ENCODE results near the gene MS4A1.
"Not testable (repeated sequence)": the region's sequence is repeated elsewhere in the genome, so short reads cannot be mapped to it uniquely, and the experiment has no call there.

Gene MS4A1

GRCh38 chr11:60455531-60456042 lies at the start of gene MS4A1:
TSS of gene MS4A1 (plus strand) at chr11:60455847. CDS start at chr11:60462375, 6,528 bp downstream.
- no peak for DNase-seq

- DNase-seq, result no peak
These were observed 35.6 kb upstream of the MS4A1 start for GRCh38 chr11:60420015-60420414.

DNA sequence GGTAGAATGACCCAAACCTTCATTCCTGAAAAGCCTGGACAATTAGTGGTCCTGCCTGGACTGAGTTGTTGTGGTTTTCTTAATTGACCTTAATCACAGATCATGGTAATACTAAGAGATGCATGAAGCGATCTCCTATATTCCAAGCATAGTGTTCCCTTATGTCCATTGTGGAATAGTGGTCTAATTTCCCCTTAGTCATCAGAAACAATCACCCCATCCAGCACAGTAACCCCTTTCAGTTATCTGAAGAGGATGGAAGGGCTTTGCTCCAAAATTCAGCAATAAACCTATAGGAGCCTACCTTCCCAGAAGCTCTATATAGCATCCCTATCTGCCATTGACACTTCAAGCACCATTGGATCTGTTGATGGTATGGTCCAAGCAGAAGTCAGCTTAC lies 33.0 kb upstream of the MS4A1 start:
- no peak for DNase-seq

- no peak for DNase-seq
These were observed 27.1 kb upstream of the MS4A1 start for GRCh38 chr11:60428517-60428916.

DNA sequence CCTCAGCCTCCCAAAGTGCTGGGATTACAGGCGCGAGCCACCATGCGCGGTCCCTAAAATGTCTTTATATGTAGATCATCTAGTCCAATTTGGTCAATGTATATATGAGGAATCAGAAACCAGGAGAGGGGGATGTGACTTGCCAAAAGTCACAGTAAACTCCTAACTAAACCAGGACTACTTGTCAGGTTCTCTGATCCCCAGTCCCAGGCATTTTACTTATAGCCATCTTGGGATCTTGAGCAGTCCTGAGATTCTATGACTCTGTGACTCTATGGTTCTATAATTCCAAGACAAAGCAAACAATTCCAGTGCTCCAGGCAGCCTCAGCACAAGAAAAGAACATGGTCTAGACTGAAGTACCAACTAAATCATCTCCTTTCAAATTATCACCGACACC lies 26.4 kb upstream of the MS4A1 start, which contains the start of gene MS4A5:
Gene MS4A5 (plus strand): TSS at position 301 of the 400 bp plus-strand sequence. CDS start 103 bp downstream, outside the sequence.
- DNase-seq, result no peak

DNA sequence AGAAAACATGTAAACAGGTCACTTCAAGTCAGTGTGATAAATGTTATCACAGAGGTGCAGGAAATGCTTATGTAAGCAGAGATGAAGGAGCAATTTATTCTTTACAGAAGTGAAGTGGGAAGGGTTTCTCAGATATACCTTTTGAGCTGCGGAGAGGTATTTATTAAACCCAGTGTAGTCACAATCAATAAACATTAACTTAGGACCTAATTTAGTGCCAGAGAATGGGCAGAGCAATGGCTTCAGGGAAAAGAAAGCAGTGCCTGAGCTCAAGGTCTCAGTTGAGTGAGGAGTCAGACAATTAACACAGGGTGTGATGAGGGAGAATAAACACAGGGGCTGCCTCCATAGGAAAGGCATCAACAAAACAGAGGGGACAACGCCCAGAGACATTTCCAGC lies 24.4 kb upstream of the MS4A1 start:
- DNase-seq, result no peak

GRCh38 chr11:60433401-60433800 lies 22.2 kb upstream of the MS4A1 start:
- DNase-seq, result no peak

- no peak for DNase-seq
These were observed 8.6 kb upstream of the MS4A1 start for GRCh38 chr11:60447070-60447469.

GRCh38 chr11:60447846-60448245 lies 7.8 kb upstream of the MS4A1 start:
- no peak for DNase-seq

DNA sequence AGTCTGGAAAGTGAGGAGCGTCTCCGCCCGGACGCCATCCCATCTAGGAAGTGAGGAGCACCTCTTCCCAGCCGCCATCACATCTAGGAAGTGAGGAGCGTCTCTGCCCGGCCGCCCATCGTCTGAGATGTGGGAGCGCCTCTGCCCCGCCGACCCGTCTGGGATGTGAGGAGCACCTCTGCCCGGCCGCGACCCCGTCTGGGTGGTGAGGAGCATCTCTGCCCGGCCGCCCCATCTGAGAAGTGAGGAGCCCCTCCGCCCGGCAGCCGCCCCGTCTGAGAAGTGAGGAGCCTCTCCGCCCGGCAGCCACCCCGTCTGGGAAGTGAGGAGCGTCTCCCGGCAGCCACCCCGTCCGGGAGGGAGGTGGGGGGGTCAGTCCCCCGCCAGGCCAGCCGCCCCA lies 4.5 kb upstream of the MS4A1 start:
- not testable (repeated sequence) for DNase-seq

GRCh38 chr11:60454212-60454611 lies 1.4 kb upstream of the MS4A1 start:
- no peak for DNase-seq

DNA sequence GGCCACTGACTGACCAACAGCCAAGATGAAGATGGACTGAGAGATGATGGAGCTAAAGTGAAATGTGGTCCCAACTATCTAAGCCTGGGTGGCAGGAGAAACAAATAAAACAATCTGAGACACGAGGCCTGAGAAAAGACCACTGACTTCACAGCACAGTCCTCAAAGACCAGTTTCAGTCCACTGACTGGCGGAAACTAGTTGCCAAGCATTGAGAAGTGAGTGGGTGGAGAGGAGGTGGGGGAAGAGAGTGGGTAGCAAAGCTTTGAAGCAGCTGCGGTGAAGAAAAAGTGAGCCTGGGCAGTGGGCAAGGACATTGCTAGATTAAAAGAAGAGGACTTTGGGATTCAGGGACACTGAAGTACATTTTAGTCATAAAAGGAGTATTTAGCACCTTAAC lies 1.9 kb downstream of the MS4A1 start:
- DNase-seq, result no peak

- DNase-seq, result no peak
These were observed 3.7 kb downstream of the MS4A1 start for GRCh38 chr11:60459345-60459744.

DNA sequence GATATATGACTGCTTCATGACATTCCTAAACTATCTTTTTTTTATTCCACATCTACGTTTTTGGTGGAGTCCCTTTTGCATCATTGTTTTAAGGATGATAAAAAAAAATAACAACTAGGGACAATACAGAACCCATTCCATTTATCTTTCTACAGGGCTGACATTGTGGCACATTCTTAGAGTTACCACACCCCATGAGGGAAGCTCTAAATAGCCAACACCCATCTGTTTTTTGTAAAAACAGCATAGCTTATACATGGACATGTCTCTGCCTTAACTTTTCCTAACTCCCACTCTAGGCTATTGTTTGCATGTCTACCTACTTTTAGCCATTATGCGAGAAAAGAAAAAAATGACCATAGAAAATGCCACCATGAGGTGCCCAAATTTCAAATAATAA lies 13.2 kb downstream of the MS4A1 start:
- DNase-seq, result no peak

DNA sequence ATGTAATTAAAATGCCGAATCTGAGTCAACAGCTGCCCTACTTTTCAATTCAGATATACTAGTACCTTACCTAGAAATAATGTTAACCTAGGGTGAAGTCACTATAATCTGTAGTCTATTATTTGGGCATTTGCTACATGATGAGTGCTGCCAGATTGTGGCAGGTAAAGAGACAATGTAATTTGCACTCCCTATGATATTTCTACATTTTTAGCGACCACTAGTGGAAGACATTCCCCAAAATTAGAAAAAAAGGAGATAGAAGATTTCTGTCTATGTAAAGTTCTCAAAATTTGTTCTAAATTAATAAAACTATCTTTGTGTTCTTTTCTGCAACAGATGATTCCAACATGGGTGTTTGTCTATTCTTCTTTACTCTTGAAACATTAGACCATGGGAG lies 14.1 kb downstream of the MS4A1 start:
- DNase-seq, result no peak

DNA sequence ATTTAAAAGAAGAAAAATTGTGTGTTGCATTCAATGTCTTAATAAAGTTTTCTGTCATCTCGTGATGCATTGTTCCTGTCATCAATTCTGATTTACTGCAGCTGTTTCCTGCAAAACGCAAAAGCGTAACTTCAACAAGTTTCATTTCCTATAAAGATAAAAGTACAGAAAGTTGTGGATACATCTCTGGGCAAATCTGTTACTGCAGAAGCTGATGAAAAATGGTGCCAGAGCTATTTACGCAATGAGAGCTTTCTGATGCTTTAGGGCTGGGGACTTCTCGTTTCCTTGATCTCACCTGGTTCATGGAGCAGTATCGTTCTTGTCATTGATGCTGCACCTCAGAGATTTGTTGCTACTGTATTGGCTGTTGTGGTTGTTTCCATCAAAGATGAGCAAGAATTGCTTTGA lies 21.4 kb downstream of the MS4A1 start:
- no peak for DNase-seq

- DNase-seq, result no peak
These were observed 26.7 kb downstream of the MS4A1 start for GRCh38 chr11:60482361-60482760.

- no peak for DNase-seq
These were observed 30.3 kb downstream of the MS4A1 start for GRCh38 chr11:60485987-60486386.

DNA sequence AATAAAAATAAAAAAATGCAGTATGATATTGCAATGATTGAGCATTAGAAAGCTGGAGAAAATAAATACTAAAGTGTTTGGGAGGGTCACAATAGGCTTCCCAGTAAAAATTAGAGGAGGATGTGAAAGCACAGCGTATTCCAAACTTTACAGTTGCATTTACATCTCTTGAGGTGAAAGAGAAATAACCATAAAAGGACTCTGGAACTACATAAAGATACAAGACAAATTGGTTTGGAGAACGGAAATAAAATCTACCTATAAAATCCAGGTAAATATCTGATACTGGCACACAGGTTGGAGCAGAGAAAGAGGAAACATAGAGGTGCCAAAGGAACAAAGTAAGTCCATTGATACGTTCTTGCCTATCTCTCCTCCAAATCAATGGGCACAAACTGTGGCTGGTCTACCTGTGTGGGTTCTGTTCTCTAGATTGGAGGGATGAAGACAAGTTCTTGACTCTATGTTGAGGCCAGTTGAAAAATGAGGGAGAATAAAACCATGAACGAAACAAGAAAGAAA lies 36.9 kb downstream of the MS4A1 start, which contains the start of gene MS4A12:
Gene MS4A12 (plus strand): TSS at position 291 of the 522 bp plus-strand sequence. CDS start 4,541 bp downstream, outside the sequence.
- DNase-seq, result no peak

GRCh38 chr11:60493454-60493853 lies 37.8 kb downstream of the MS4A1 start:
- no peak for DNase-seq

- no peak for DNase-seq
These were observed 42.8 kb downstream of the MS4A1 start for GRCh38 chr11:60498399-60498798.

DNA sequence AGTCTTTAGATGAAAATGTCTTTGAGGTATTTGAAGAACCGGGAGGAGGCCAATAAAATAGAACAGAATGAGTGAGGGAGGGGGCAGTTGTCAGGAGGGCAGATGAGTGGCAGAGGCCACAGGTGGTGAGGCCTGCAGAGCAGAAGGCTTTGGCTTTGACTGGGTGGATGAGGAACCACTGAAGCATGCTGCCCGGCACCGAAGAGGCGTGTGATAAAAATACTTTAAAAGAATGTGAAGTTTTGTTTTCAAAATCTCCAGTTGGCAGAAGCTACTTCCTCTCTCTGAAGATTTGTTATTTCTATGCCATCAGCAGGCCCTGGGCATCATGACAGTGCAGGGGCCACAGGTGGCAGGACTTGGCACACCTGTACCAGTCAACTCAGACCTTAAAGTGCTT lies 43.2 kb downstream of the MS4A1 start:
- DNase-seq, result no peak

GRCh38 chr11:60500276-60500910 lies 44.7 kb downstream of the MS4A1 start:
- DNase-seq, result no peak

DNA sequence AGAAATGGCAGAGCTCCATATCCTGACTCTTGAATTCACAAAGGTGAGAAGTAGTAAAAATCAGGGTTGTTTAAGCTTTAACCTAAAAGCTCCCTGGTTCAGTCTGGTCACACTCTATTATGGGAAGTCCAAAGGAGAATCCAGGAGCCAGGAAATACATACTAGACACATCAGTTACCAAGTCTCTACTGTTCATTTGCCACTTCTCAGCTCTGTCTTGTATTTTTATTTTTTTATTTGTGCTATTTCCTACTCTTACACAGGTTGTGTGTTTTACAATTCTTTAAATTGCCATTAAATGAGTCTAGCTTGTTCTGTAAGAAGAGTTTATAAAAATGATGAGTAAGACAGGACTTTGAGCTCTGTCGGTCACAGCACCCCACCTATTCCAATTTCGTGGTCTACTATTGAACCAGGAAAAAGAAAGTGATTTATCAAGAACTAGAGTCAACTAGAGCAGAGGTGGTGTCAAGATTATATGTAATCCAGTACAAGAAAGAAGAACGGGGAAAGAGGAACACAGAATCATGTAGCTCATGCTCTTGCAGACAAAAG lies 46.7 kb downstream of the MS4A1 start:
- DNase-seq, result no peak

Data from stimulated activated naive CD4-positive, alpha-beta T cell (primary cell).